HG03432 (cell line): Measurements from ENCODE around the gene DCC.

Source experiments
- ATAC-seq: cut with Tn5 transposase; IDR thresholded peaks from one replicate; pipeline ENCODE4 v1.9.1; 2021; ENCODE audit warnings: mild to moderate bottlenecking, moderate library complexity; ENCODE audit not compliant: unreplicated experiment

DCC gene

DNA sequence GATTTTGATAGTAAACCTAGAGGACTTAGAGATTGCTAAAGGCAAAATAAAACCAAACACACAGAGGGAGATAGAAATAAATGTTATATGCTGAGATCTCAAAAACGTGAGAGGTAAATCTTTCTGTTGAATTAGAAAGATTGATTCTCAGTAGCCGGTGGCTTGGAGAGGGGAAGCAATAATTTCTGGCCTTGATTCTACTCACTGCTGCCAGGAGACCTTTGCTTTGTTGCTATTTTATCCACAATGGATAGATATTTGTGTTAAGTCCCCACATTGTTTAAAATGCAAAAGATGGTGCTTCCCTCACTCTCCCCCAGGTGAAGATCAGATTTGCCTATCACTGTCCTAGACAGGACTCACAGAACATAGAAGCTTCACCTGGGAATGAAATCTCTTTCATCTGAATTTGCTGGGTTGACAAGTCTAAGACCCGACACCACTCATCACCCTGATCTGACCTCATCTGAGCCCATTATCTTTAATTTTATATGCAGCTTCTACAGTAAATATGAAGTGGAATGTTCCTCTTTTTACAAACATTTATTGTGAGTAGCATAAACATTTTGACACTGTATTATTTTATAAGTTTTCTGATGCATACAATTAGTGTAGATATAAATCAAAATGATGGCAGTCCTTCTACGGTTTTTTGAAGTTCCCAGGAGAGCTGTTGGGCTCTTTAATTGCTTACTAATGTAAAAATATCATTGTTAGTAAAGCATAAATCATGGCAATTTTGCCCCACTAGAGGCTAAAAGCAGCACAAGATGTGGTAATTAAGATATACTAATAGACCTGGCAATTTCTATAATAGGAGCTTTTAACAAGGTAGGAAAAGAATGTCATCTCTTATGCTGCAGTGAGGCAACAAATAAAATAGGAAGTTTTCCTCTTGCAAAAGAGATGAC, 149.7 kb downstream of the DCC start:
- ATAC-seq, result no peak

DNA sequence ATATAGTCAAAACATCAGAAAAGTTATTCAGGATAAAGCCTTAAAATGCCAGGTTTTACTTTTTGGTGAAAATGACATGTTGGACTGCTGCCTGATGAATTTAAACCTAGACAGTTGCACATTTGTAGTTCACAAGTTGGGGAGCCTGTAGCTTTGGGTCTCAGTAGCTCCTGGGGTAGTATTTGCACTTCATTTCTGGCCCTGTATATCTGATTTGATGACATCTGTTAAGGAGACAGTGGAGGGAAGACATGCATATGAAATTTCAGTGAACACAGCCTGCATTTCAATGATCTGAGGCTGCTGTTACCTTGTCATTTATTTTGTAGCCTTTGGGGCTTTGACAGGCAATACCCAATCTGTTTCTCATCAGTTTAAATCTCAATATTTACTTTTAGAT, 156.4 kb downstream of the DCC start:
- ATAC-seq, result no peak

DNA sequence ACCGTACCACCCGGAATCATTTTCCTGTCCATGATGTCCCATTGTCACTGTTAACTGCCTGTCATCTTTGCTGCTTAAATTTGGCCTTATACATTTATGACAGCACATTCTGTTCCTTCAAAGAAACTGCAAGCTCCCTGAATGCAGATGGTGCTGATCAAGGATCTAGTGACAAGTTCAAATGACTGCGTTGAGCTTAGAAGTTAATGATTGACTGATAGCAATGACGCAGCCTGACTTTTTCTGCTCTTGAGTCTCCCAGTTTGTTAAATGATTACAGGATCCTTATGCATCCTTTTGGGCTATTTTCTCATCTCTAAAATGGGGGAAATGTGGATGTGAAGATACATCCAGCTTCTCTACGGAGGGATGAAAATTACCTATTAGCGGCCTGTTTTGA, 159.0 kb downstream of the DCC start:
- no peak for ATAC-seq

- no peak for ATAC-seq
Observed at GRCh38 chr18:52499644-52500043, 159.6 kb downstream of the DCC start.

- no peak for ATAC-seq
Observed at GRCh38 chr18:52504589-52504988, 164.6 kb downstream of the DCC start.

- no peak for ATAC-seq
Observed at GRCh38 chr18:52510139-52510538, 170.1 kb downstream of the DCC start.

GRCh38 chr18:52518086-52518485, 178.1 kb downstream of the DCC start:
- no peak for ATAC-seq

- ATAC-seq, result no peak
Observed at GRCh38 chr18:52519021-52519420, 179.0 kb downstream of the DCC start.

- no peak for ATAC-seq
Observed at GRCh38 chr18:52523566-52523965, 183.6 kb downstream of the DCC start.

GRCh38 chr18:52531836-52532235, 191.8 kb downstream of the DCC start:
- ATAC-seq, result no peak

GRCh38 chr18:52536039-52536438, 196.0 kb downstream of the DCC start:
- ATAC-seq, result no peak

DNA sequence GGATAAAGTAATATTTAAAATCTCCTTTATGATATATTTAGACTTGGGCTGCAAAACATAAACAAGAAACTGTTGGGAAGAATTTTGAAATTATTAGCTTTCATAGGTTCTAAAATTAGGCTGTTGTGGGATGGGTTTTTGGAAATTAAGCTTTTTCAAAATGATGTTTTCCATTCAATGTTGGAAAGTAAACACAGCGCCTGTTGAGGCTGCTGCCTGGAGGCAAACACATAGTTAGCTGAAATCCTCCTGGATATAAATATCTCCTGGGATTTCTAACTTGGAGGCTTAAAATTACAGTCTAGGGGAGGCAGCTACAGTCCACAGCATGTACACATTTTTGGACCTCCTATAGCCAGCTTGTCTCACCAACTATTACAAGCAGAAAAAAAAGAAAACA, 197.3 kb downstream of the DCC start:
- ATAC-seq, result no peak

DNA sequence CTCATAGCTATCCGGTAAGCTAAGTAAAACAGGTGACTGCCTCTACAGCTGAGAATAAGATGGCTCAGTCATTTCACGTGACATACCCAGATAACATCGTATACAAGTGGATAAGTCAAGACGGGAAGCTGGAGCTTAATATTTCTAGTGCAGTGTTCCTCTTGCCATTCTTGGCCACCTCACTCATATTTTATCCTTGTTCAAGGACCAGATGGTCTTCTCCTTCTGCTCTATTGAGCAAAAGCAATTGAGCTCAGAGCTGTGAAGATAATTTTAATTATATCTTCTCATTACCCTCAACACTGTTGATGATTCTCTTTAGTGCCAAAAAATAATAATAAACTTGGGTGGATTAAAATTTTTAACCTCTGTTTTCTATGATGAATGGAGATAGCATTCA, 201.1 kb downstream of the DCC start:
- no peak for ATAC-seq

- no peak for ATAC-seq
Observed at GRCh38 chr18:52544086-52544485, 204.1 kb downstream of the DCC start.

- no peak for ATAC-seq
Observed at GRCh38 chr18:52546686-52547346, 206.8 kb downstream of the DCC start.

- no peak for ATAC-seq
Observed at GRCh38 chr18:52553441-52553840, 213.4 kb downstream of the DCC start.

DNA sequence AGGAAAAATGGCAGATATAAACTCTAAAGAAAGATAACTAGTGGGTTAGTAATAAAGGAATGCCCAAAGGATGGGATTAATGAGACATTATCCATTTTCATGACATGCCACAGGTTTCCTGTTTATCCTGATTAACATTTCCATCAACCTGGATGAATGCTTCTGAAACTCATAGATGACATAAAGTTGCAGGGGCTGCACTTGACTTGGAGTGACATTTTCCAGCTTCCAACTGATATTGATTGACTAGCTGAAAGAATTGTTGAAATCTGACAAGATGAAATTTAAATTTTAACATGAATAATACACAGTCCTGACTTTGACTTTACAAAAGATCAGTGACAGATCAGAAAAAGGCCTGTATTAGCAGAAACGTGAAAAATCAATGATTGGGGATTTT, 214.2 kb downstream of the DCC start:
- ATAC-seq, result no peak

DNA sequence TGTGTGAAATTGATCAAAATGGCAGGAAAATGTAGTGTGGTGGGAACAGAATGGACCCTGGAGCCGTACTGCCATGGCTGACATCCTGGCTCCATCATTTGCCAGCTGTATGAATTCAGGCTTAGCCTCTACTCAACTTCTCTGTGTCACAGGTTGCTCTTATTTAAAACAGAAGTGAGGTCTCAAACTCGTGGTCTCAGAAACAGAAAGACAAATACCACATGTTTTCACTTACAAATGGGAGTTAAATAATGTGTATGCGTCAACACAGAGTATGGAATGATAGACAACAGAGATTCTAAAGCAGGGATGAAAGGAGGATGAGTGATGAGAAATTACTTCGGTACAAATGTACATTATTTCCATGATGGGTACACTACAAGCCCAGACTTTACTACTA, 227.4 kb downstream of the DCC start:
- ATAC-seq, result no peak

GRCh38 chr18:52569492-52569891, 229.5 kb downstream of the DCC start:
- no peak for ATAC-seq

- ATAC-seq, result no peak
Observed at GRCh38 chr18:52570975-52571374, 231.0 kb downstream of the DCC start.

DNA sequence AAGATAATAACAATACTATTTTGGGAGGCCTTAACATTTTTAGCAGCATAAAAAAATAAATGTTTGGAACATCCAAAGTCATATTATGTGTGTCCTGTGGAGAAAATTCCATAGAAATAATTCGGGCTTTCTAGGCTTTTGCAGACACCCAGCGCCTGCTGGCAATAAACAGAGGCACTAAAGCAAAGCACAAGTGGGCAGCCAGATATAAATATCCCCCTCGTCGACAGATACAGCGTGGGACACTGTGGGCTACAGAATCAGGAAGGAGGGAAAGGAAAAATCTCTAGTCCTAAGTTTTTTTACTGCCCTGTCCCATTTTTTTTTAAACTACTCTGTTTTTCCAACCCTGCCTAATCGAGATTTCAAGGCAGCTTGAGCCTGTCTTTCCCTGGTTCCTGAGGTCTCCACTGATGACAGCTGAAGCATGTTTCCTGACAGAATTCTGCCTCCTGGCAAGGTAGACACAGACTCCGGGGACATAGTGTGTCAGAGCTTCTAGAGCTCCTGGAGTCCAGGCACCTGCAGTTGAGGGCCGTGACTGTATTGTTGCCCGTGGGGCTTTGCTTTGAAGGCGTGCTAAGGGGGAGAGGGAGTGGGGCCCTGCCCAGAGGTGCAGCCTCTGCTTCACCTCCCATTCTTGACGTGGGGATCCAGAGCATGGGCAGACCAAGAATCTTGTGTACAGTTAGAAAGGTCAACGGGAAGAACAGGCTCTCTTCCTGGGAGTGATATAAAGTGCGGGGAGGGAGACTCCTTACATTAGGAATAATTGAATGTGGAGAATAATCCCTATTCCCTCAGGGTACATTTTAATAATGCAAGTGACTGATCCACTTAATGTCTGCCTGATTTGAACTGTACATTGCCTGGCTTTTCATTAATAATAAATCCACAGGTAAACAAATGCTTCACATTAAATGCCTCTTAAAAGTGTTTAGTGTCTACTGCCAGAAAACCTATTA, 232.3 kb downstream of the DCC start:
- no peak for ATAC-seq
